SK-N-SH (cell line): Measurements from ENCODE around the gene GNAT1.

Experiments
- CHD2 ChIP-seq: fragments of 150-350 bp; IDR thresholded peaks from 2 replicates; pipeline ENCODE4 v1.6.1; 2018; ENCODE audit warnings: low read length; ENCODE audit not compliant: partially characterized antibody
- EZH2phosphoT487 ChIP-seq: fragments of 200-600 bp; sonication (generic); IDR thresholded peaks from 2 replicates; pipeline ENCODE4 v1.6.1; 2017; ENCODE audit warnings: low read depth, mixed run types, mild to moderate bottlenecking, antibody characterized with exemption, moderate library complexity, borderline replicate concordance
- MAX ChIP-seq: IDR thresholded peaks from 2 replicates; pipeline ENCODE4 v1.4.0; 2012; ENCODE audit warnings: low read depth
- NRF1 ChIP-seq: IDR thresholded peaks from 2 replicates; pipeline ENCODE4 v1.6.1; 2012; ENCODE audit warnings: low read depth, mild to moderate bottlenecking, low read length
- POLR2AphosphoS5 ChIP-seq: IDR thresholded peaks from 2 replicates; pipeline ENCODE4 v1.6.1; 2012; ENCODE audit warnings: low read depth, low read length
- RAD21 ChIP-seq: IDR thresholded peaks from 2 replicates; pipeline ENCODE4 v1.6.1; 2012; ENCODE audit warnings: mild to moderate bottlenecking, low read length
- REST ChIP-seq: IDR thresholded peaks from 2 replicates; pipeline ENCODE4 v1.6.1; 2012; ENCODE audit warnings: mild to moderate bottlenecking, low read depth, low read length, moderate library complexity
- TAF1 ChIP-seq: IDR thresholded peaks from 2 replicates; pipeline ENCODE4 v1.6.1; 2012; ENCODE audit warnings: low read depth, mild to moderate bottlenecking, low read length, moderate library complexity, borderline replicate concordance
- USF1 ChIP-seq: IDR thresholded peaks from 2 replicates; pipeline ENCODE4 v1.4.0; 2012; ENCODE audit warnings: low read depth, borderline replicate concordance
- TF ChIP-seq, protein P1 (sequence below): fragments of 200-600 bp; sonication (generic); IDR thresholded peaks from 2 replicates; pipeline ENCODE4 v1.6.1; 2017; ENCODE audit warnings: antibody characterized with exemption, mild to moderate bottlenecking, moderate library complexity
- TF ChIP-seq, protein P2 (sequence below): IDR thresholded peaks from 2 replicates; pipeline ENCODE4 v1.4.0; 2012; ENCODE audit warnings: low read depth, borderline replicate concordance
- TF ChIP-seq, protein P3 (sequence below): fragments of 150-350 bp; IDR thresholded peaks from 2 replicates; pipeline ENCODE4 v1.6.1; 2017; ENCODE audit warnings: antibody characterized with exemption, low read length, low read depth, borderline replicate concordance

- no peak for TF ChIP-seq USF1
- TF ChIP-seq CHD2 = no peak
- TF ChIP-seq, protein P1, sequence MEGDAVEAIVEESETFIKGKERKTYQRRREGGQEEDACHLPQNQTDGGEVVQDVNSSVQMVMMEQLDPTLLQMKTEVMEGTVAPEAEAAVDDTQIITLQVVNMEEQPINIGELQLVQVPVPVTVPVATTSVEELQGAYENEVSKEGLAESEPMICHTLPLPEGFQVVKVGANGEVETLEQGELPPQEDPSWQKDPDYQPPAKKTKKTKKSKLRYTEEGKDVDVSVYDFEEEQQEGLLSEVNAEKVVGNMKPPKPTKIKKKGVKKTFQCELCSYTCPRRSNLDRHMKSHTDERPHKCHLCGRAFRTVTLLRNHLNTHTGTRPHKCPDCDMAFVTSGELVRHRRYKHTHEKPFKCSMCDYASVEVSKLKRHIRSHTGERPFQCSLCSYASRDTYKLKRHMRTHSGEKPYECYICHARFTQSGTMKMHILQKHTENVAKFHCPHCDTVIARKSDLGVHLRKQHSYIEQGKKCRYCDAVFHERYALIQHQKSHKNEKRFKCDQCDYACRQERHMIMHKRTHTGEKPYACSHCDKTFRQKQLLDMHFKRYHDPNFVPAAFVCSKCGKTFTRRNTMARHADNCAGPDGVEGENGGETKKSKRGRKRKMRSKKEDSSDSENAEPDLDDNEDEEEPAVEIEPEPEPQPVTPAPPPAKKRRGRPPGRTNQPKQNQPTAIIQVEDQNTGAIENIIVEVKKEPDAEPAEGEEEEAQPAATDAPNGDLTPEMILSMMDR = no peak
- TF ChIP-seq EZH2phosphoT487 = no peak
- TF ChIP-seq, protein P2, sequence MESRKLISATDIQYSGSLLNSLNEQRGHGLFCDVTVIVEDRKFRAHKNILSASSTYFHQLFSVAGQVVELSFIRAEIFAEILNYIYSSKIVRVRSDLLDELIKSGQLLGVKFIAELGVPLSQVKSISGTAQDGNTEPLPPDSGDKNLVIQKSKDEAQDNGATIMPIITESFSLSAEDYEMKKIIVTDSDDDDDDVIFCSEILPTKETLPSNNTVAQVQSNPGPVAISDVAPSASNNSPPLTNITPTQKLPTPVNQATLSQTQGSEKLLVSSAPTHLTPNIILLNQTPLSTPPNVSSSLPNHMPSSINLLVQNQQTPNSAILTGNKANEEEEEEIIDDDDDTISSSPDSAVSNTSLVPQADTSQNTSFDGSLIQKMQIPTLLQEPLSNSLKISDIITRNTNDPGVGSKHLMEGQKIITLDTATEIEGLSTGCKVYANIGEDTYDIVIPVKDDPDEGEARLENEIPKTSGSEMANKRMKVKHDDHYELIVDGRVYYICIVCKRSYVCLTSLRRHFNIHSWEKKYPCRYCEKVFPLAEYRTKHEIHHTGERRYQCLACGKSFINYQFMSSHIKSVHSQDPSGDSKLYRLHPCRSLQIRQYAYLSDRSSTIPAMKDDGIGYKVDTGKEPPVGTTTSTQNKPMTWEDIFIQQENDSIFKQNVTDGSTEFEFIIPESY = no peak
- no peak for TF ChIP-seq REST
- no peak for TF ChIP-seq TAF1
- TF ChIP-seq POLR2AphosphoS5 = no peak
- TF ChIP-seq NRF1 = no peak
- TF ChIP-seq MAX = no peak
- TF ChIP-seq RAD21 = no peak
- TF ChIP-seq, protein P3, sequence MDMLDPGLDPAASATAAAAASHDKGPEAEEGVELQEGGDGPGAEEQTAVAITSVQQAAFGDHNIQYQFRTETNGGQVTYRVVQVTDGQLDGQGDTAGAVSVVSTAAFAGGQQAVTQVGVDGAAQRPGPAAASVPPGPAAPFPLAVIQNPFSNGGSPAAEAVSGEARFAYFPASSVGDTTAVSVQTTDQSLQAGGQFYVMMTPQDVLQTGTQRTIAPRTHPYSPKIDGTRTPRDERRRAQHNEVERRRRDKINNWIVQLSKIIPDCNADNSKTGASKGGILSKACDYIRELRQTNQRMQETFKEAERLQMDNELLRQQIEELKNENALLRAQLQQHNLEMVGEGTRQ = no peak
Observed at GRCh38 chr3:50202353-50203112, 11.1 kb downstream of the GNAT1 start.
